Transverse colon (tissue), 4 donors: ENCODE results near the gene OPRM1. TPM values are rescaled to one million over a fixed set of nuclear protein-coding genes. Genes with fewer than 3 reads are reported as not detected.

ENCODE experiments used
- DNase-seq: peaks from one replicate; pipeline ENCODE4 v3.0.0-alpha.2; 2019
- H3K27ac ChIP-seq, 4 donors: fragments of 200-600 bp; sonication (generic); 2 replicates each; pipeline ENCODE4 v1.5.1; 2016 to 2018; ENCODE audit warnings: inconsistent platforms in 4 of 4
- H3K27me3 ChIP-seq: fragments of 200-600 bp; sonication (generic); 2 replicates; pipeline ENCODE4 v1.5.1; 2017; ENCODE audit warnings: inconsistent platforms
- H3K36me3 ChIP-seq, 4 donors: fragments of 200-600 bp; sonication (generic); 2 replicates each; pipeline ENCODE4 v1.5.1; 2017 to 2019; ENCODE audit warnings: inconsistent platforms in 4 of 4
- H3K4me1 ChIP-seq, 4 donors: fragments of 200-600 bp; sonication (generic); 2 replicates each; pipeline ENCODE4 v1.5.1; 2017 to 2020; ENCODE audit warnings: inconsistent platforms in 4 of 4
- H3K4me3 ChIP-seq, 4 donors: fragments of 200-600 bp; sonication (generic); 1 replicate in 1 of 4; 2 replicates in 3 of 4; pipeline versions ENCODE4 v1.5.1 to v1.6.1; 2017 to 2019; ENCODE audit warnings: inconsistent platforms in 4 of 4
- H3K9me3 ChIP-seq, 2 donors: fragments of 200-600 bp; sonication (generic); 2 replicates each; pipeline ENCODE4 v1.5.1; 2017 to 2019; ENCODE audit warnings: inconsistent platforms in 2 of 2
- CTCF ChIP-seq, 5 experiments: fragments of 200-600 bp in 3 of 5; fragments of 450-650 bp in 2 of 5; sonication (generic) in 3 of 5; IDR thresholded peaks; 1 replicate in 2 of 5; 2 replicates in 3 of 5; pipeline ENCODE4 v1.5.1; 2016 to 2017; ENCODE audit warnings: antibody characterized with exemption in 5 of 5, inconsistent platforms in 3 of 5, mild to moderate bottlenecking in 2 of 5, moderate library complexity in 1 of 5
- EP300 ChIP-seq: sonication (generic); formaldehyde crosslinking; IDR thresholded peaks from one replicate; pipeline ENCODE4 v1.6.1; 2017; ENCODE audit warnings: antibody characterized with exemption, low read depth
- POLR2A ChIP-seq: fragments of 450-650 bp; IDR thresholded peaks from one replicate; pipeline ENCODE4 v1.6.1; 2016; ENCODE audit warnings: antibody characterized with exemption, mild to moderate bottlenecking, moderate library complexity
- POLR2AphosphoS5 ChIP-seq, 3 donors: sonication (generic); formaldehyde crosslinking; IDR thresholded peaks; one replicate each; pipeline ENCODE4 v1.6.1; 2016; ENCODE audit warnings: antibody characterized with exemption in 3 of 3
- WGBS, 2 donors: methylation state at CpG; one replicate each; pipeline ENCODE4 v1.1.5; 2018; ENCODE audit warnings: low coverage in 1 of 2; 5-methylcytosine and 5-hydroxymethylcytosine counted together
- in situ Hi-C, 4 donors: fragments of 200-750 bp; cut with MboI; loops; one replicate each; pipeline versions ENCODE4 v1.15.0 to v1.15.1; 2017; ENCODE audit warnings: low sequenced_read_pairs in 3 of 4, low pct_ligation_motif_present in 1 of 4, low pct_unique_long_range_greater_than_20kb in 1 of 4
- intact Hi-C: fragments of 100-400 bp; cut with DNase I; formaldehyde crosslinking; loops from one replicate; pipeline ENCODE4 v1.15.1; 2023; ENCODE audit warnings: low total_unique reads
- total RNA-seq, 4 donors: library from RNA; depleted of rRNA; stranded (reverse); fragments of >200 nt; gene quantifications; one replicate each; pipeline ENCODE4 v1.1.0, GENCODE V29; 2016

OPRM1 gene
- total RNA-seq, 4 donors from 2014 or later = 0.64 TPM; not detected in 3

- intact Hi-C loops = no loop called here
- in situ Hi-C loops = no loop called here
- Histone ChIP-seq H3K36me3 (no peaks in the 10 kb centered on the region), H3K27ac (no peak overlapping the region), H3K9me3 (no peaks in the 10 kb centered on the region), H3K4me1 (no peaks in the 10 kb centered on the region), H3K27me3 (no peaks in the 10 kb centered on the region), H3K4me3 (no peak overlapping the region)
- TF ChIP-seq CTCF (IDR thresholded peaks at IDR 0.05) = no peak
- no peak for TF ChIP-seq POLR2A
- TF ChIP-seq EP300 = no peak
- TF ChIP-seq POLR2AphosphoS5 (IDR thresholded peaks at IDR 0.05) = no peak
- WGBS, 2 donors = 77 to 84% methylated on average over 3 of the region's 3 CpGs
- no peak for DNase-seq
Measured at GRCh38 chr6:154060076-154060475, 21.0 kb downstream of the OPRM1 start.

GRCh38 chr6:154070041-154070440, 31.0 kb downstream of the OPRM1 start:
- DNase-seq = no peak
- Histone ChIP-seq H3K27me3 (no peaks in the 10 kb centered on the region), H3K9me3 (no peaks in the 10 kb centered on the region), H3K27ac (no peak overlapping the region), H3K4me3 (no peak overlapping the region), H3K4me1 (no peaks in the 10 kb centered on the region), H3K36me3 (no peaks in the 10 kb centered on the region)
- TF ChIP-seq EP300 (no peak), CTCF (IDR thresholded peaks at IDR 0.05) (no peak), POLR2AphosphoS5 (IDR thresholded peaks at IDR 0.05) (no peak), POLR2A (no peak)
- intact Hi-C loops (no loop called here), in situ Hi-C loops (no loop called here)
- WGBS, 2 donors = 29 to 62% methylated on average over 1 to 2 of the region's 2 CpGs

- Histone ChIP-seq H3K4me3 (no peak overlapping the region), H3K4me1 (no peaks in the 10 kb centered on the region), H3K36me3 (no peaks in the 10 kb centered on the region), H3K27me3 (no peaks in the 10 kb centered on the region), H3K27ac (no peak overlapping the region), H3K9me3 (no peaks in the 10 kb centered on the region)
- WGBS, 2 donors = 33 to 60% methylated on average over 1 of the region's 1 CpG
- in situ Hi-C loops (no loop called here), intact Hi-C loops (no loop called here)
- no peak for DNase-seq
- TF ChIP-seq EP300 (no peak), POLR2AphosphoS5 (IDR thresholded peaks at IDR 0.05) (no peak), POLR2A (no peak), CTCF (IDR thresholded peaks at IDR 0.05) (no peak)
Measured at GRCh38 chr6:154070657-154071056, 31.6 kb downstream of the OPRM1 start.

GRCh38 chr6:154071236-154071635, 32.2 kb downstream of the OPRM1 start:
- in situ Hi-C loops (no loop called here), intact Hi-C loops (no loop called here)
- no peak overlapping the region for H3K27ac ChIP-seq
- WGBS, 2 donors = 29 to 53% methylated on average over 1 of the region's 1 CpG
- H3K4me3 ChIP-seq = no peak overlapping the region
- H3K27me3 ChIP-seq = no peaks in the 10 kb centered on the region
- TF ChIP-seq EP300 (no peak), POLR2A (no peak), CTCF (IDR thresholded peaks at IDR 0.05) (no peak), POLR2AphosphoS5 (IDR thresholded peaks at IDR 0.05) (no peak)
- DNase-seq = no peak
- no peaks in the 10 kb centered on the region for H3K9me3 ChIP-seq
- no peaks in the 10 kb centered on the region for H3K4me1 ChIP-seq
- no peaks in the 10 kb centered on the region for H3K36me3 ChIP-seq
